BE2C (cell line): ENCODE results near the gene POLR3G.

Experiments
- DNase-seq: peaks from one replicate; pipeline ENCODE4 v3.0.0-alpha.2; 2020
- H3K27me3 ChIP-seq: fragments of 250-450 bp; sonication (Bioruptor Pico); 2 replicates; pipeline ENCODE4 v1.5.1; 2020; ENCODE audit warnings: mild to moderate bottlenecking
- H3K36me3 ChIP-seq: fragments of 250-450 bp; sonication (Bioruptor Pico); 2 replicates; pipeline ENCODE4 v1.5.1; 2020; ENCODE audit warnings: mild to moderate bottlenecking
- H3K4me1 ChIP-seq: fragments of 250-450 bp; sonication (Bioruptor Pico); 2 replicates; pipeline ENCODE4 v1.5.1; 2020
- H3K4me3 ChIP-seq: 2 replicates; pipeline ENCODE4 v1.5.1; 2011; ENCODE audit warnings: low read depth, low read length
- H3K9me3 ChIP-seq: fragments of 250-450 bp; sonication (Bioruptor Pico); 2 replicates; pipeline ENCODE4 v1.5.1; 2020
- TF ChIP-seq, protein P1 (sequence below): IDR thresholded peaks from 2 replicates; pipeline ENCODE4 v1.5.1; 2012; ENCODE audit warnings: mild to moderate bottlenecking, low read depth, low read length

POLR3G gene

DNA sequence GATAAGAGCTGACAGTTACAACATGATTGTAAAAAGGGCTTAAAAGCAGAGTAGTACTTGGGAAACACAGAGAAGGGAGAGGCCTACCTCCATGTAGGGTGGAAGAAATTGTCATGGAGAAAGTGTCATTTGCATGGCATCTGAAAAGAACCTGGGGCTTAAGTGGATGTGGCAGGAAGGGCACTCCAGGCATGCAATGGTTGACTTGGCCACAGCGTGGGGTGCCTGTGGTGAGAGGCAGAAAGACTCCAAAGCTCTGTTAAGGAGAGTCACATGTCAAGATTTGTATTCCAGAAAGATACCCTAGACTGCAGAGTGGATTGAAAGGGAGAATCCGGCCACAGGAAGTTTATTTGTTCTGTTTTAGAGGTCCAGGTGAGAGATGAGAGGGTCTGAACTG, 2.4 kb downstream of the POLR3G start:
- DNase-seq = no peak
- Histone ChIP-seq H3K4me3 (no peak overlapping the region), H3K4me1 (no peaks in the 10 kb centered on the region), H3K36me3 (no peaks in the 10 kb centered on the region), H3K27me3 (no peaks in the 10 kb centered on the region), H3K9me3 (no peaks in the 10 kb centered on the region)
- TF ChIP-seq, protein P1, sequence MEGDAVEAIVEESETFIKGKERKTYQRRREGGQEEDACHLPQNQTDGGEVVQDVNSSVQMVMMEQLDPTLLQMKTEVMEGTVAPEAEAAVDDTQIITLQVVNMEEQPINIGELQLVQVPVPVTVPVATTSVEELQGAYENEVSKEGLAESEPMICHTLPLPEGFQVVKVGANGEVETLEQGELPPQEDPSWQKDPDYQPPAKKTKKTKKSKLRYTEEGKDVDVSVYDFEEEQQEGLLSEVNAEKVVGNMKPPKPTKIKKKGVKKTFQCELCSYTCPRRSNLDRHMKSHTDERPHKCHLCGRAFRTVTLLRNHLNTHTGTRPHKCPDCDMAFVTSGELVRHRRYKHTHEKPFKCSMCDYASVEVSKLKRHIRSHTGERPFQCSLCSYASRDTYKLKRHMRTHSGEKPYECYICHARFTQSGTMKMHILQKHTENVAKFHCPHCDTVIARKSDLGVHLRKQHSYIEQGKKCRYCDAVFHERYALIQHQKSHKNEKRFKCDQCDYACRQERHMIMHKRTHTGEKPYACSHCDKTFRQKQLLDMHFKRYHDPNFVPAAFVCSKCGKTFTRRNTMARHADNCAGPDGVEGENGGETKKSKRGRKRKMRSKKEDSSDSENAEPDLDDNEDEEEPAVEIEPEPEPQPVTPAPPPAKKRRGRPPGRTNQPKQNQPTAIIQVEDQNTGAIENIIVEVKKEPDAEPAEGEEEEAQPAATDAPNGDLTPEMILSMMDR = no peak

DNA sequence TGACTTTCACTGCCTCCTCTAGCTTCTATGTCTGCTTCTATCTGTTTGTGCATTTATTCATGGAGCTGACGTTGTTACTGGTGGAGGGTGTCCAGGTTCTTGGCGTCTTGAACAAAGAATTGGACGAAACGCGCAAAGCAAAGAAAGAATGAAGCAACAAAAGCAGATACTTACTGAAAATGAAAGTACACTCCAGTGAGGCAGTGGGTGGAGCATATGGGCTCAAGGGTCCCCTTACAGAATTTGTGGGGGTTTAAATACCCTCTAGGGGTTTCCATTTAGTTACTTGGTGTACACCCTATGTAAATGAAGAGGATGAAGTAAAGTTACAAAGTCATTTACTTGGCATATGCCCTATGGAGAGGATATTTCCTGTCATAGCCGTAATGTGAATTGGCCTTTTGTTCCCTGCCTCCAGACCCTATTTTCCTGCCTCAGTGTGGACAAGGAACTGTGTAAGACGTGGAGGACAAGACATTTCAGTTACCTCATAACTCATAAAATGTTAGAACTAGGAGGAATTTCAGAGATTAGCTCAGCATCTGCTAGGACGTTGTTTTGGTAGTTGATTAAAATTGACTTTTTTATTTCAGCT, 3.1 kb downstream of the POLR3G start:
- Histone ChIP-seq H3K4me3 (no peak overlapping the region), H3K4me1 (no peaks in the 10 kb centered on the region), H3K27me3 (no peaks in the 10 kb centered on the region), H3K36me3 (no peaks in the 10 kb centered on the region), H3K9me3 (no peaks in the 10 kb centered on the region)
- no peak for DNase-seq
- TF ChIP-seq, protein P1 = no peak

DNA sequence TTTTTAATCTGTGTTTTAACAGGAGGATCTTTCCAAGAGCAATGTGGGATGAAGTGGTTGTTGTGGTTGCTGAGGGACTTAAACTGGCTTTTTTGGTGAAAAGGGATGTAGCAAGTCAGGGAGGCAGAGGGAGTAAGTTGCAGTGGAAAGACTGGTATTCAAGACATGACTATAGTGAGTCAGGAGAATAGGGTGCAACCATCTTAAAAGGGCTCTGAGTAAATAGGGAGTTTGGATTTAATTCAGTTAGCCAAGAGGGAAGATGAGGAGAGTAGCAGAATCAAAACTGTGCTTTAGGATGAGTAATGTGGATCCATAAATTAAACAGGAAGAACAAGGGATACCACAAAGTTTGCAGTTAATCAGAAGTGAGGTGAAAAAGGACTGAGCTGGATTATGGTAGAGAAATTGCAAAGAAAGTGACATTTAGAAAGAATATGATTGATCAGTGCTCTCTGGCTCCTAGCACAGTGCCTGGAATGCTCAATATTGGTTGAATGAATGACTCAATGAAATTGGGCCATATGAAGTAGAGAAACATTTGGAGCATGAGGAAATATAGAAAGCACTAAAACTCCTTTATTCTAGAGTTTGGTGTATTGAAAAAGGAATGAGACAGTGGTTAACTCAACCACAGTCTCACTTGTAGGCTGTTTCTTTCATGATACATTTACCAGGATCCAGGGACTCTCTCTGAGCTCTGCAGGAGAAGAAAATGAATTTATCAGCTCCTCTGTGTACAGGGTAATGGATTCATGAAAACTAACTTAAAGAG, 5.1 kb downstream of the POLR3G start:
- no peaks in the 10 kb centered on the region for H3K36me3 ChIP-seq
- no peaks in the 10 kb centered on the region for H3K4me1 ChIP-seq
- no peaks in the 10 kb centered on the region for H3K9me3 ChIP-seq
- no peak for DNase-seq
- H3K4me3 ChIP-seq = no peak overlapping the region
- TF ChIP-seq, protein P1 = no peak
- no peaks in the 10 kb centered on the region for H3K27me3 ChIP-seq

DNA sequence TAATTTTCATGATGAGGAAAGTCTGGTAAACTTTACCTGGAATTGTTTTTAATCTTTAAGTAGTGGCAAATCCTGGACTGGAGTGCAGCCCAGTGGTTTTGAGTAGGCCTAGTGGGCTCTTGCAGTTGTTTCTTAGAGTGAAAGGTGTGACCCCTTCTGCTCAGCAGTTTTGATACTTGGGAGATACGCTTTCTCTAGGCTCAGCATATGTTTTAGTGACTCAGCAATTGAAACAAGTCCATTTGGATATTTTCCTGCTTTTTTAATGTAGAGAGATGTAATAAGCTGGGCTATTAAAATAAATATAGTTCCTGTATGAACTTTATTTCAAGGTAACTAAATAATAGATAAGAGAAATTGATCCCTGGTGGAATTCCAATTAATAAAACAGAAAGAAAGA, 6.0 kb downstream of the POLR3G start:
- H3K9me3 ChIP-seq = no peaks in the 10 kb centered on the region
- no peaks in the 10 kb centered on the region for H3K4me1 ChIP-seq
- no peak for DNase-seq
- no peak overlapping the region for H3K4me3 ChIP-seq
- no peaks in the 10 kb centered on the region for H3K27me3 ChIP-seq
- TF ChIP-seq, protein P1 = no peak
- no peaks in the 10 kb centered on the region for H3K36me3 ChIP-seq

DNA sequence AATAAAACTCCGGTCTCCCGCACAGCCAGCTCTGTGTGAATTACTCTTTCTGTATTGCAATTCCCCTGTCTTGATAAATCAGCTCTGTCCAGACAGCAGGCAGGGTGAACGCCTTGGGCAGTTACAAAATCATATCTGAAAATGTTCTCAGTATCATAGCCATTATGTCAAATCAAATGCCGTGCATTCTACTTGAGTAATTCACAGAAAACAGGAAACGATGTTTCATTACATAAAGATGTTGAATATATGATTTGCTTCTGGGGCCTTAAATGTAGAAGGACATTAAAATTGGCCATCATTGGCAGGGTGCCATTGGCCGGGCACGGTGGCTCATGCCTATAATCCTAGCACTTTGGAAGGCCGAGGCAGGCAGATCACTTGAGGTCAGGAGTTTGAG, 8.5 kb downstream of the POLR3G start:
- no peaks in the 10 kb centered on the region for H3K9me3 ChIP-seq
- TF ChIP-seq, protein P1 = no peak
- no peak for DNase-seq
- H3K4me3 ChIP-seq = no peak overlapping the region
- H3K27me3 ChIP-seq = no peaks in the 10 kb centered on the region
- no peaks in the 10 kb centered on the region for H3K4me1 ChIP-seq
- H3K36me3 ChIP-seq = no peaks in the 10 kb centered on the region

DNA sequence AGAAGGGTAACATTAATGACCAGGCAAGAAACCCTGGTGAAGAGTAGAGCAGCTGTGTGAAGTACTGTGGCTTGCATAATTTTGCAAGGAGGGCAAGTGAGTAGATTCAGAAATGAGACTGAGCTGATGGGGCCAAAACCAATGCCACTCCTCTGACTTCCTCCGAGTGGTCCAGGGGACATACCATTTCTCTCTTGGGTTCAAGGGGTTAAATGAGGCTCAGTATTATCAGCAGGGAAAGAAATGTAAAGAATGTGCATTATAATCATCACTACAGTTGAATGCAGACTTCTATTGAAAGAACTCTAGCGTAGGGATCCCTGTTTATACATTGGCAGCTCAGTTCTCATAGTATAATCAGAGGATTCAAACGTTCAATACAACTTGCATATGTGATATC, 9.9 kb downstream of the POLR3G start:
- no peak for DNase-seq
- Histone ChIP-seq H3K36me3 (no peaks in the 10 kb centered on the region), H3K4me3 (no peak overlapping the region), H3K27me3 (no peaks in the 10 kb centered on the region), H3K4me1 (no peaks in the 10 kb centered on the region), H3K9me3 (no peaks in the 10 kb centered on the region)
- TF ChIP-seq, protein P1 = no peak
